GM10248 (cell line): ENCODE measurements around the gene LVRN.

Experiments
- CTCF ChIA-PET: fragments of 300-600 bp; sonication (Branson Sonifier 250); formaldehyde crosslinking; extraction: SDS; loops from one replicate; lab custom pipeline; 2021; ENCODE audit warnings: antibody characterized with exemption; lab: Yijun Ruan, JAX
- POLR2A ChIA-PET: fragments of 350-650 bp; sonication (Branson Sonifier 250); formaldehyde crosslinking; extraction: SDS; loops from one replicate; lab custom pipeline; 2020; ENCODE audit warnings: antibody characterized with exemption; lab: Yijun Ruan, JAX
- DNase-seq: peaks from one replicate; pipeline ENCODE4 v3.0.0; 2012; ENCODE audit errors: extremely low spot score
- TF ChIP-seq, protein P1 (sequence below): IDR thresholded peaks from 2 replicates; pipeline ENCODE4 v1.5.1; 2012; ENCODE audit warnings: mild to moderate bottlenecking, low read depth; ENCODE audit errors: extremely low read depth, missing control alignments, control extremely low read depth

Gene LVRN

DNA sequence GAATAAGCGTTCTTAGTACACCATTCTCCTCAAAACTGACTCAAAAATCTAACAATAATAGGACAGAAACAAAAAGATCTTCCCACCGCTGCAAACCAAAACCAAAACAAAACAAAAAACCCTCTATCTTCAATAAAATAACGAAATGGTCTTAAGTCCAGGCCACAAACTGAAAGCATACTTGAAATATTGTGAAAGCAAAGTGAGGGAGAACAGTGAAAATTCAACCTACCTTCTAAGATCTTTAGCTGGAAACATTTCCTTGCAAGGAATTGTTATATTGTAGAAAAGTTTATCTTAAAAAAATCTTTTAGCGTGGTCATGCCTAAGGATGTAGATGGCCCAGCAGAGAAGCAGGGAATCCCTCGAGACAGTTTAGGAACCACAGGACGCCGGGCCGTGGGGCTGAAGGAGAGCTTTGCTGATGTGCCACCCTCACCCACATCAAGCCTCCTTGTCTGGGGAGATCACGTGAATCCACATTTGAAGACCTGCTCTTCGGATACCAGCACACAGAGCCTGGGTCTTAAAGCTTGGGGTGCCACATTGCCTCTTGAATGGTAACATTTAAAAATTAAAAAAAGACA, 27.8 kb upstream of the LVRN start:
- TF ChIP-seq, protein P1, sequence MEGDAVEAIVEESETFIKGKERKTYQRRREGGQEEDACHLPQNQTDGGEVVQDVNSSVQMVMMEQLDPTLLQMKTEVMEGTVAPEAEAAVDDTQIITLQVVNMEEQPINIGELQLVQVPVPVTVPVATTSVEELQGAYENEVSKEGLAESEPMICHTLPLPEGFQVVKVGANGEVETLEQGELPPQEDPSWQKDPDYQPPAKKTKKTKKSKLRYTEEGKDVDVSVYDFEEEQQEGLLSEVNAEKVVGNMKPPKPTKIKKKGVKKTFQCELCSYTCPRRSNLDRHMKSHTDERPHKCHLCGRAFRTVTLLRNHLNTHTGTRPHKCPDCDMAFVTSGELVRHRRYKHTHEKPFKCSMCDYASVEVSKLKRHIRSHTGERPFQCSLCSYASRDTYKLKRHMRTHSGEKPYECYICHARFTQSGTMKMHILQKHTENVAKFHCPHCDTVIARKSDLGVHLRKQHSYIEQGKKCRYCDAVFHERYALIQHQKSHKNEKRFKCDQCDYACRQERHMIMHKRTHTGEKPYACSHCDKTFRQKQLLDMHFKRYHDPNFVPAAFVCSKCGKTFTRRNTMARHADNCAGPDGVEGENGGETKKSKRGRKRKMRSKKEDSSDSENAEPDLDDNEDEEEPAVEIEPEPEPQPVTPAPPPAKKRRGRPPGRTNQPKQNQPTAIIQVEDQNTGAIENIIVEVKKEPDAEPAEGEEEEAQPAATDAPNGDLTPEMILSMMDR = no peak
- no peak for DNase-seq
- ChIA-PET CTCF (interaction anchor here (1.1 kb wide), 1 partner anchor 28 kb away, joined by 3 read pairs; the partner anchor contains the start of gene LVRN), POLR2A (no interaction called here)

DNA sequence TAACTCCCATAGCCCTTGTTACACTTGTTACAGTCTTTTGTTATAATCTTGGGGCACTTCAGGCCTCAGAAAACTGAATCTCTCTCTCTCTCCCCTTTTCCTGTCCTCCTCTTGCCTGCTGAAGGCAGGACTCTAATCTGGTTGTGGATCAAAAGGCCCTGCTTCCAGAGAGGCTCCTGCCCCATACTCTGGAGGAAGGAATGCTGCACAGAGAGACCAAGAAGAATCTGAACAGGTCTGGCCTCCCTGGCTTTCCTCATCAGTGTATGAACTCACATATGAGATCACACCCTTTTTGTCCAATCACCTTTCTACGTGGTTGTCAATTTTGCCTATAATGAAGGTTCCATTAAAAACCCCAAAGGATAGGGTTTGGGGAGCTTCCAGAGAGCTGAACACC, 26.2 kb upstream of the LVRN start:
- CTCF ChIA-PET = interaction anchor here (1.5 kb wide), 1 partner anchor 8 kb away, joined by 3 read pairs; no protein-coding TSS in a partner anchor
- TF ChIP-seq, protein P1 = no peak

DNA sequence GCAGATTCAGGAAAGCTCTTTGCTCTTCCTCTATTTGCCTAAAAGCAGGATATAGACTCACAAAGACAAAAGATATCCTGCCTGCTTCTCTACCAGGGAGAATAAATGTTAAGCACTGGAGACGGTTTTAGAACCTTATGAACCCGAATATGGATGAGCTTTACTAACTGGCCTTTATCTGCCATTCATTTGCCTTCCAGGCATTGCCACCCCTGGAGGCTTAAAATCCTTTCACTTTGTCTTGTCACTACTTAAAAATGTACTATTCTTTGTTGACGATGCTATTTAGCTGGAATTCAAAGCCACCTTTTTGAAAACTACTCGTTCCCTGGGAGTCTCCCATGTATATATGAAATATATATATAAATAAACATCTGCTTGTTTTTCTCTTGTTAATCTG, 23.2 kb upstream of the LVRN start:
- ChIA-PET CTCF (interaction anchor here (0.7 to 1.0 kb wide), 2 partner anchors 15 to 72 kb away, joined by 3 read pairs; no protein-coding TSS in a partner anchor), POLR2A (no interaction called here)
- no peak for DNase-seq
- TF ChIP-seq, protein P1 = no peak

More for the DNA sequence above, 26.2 kb upstream of the LVRN start:
- POLR2A ChIA-PET = no interaction called here
- no peak for DNase-seq

DNA sequence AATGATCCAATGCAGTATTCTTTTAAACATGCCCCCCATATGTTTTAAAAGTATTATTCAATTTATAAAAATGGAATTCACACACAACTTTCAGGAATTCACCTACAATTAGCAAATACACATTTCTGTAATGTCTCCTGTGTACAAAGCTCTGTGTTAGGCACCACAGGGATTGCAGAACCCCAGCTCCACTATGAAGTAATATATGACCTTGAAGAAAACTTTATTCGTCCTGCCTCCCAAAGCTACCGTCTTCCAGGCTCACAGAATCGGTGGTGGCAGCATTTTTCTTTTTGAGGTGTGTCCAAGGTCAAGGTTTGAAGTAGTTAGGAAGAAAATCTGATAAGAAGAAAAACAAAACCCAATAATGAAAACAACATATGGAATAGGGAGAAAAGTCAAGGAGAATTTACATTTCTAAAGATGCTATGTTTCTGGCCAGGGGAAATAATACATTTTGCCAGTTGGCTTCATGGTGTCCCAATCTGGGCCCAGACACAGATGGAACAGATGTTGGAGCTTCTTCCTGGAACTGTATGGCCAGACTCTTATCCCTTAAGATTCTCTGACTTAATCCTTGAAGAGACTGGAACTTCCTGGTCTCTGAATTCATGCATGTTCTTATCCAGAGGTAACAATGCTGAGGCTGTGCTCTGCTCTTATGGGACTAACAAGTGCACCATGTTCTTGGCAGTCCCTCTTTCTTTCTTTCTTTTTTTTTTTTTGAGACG, 22.0 kb upstream of the LVRN start:
- ChIA-PET CTCF (interaction anchor here (1.3 kb wide), 2 partner anchors 8 to 20 kb away, joined by 3 read pairs; no protein-coding TSS in a partner anchor), POLR2A (no interaction called here)
- TF ChIP-seq, protein P1 = no peak
- DNase-seq = no peak

DNA sequence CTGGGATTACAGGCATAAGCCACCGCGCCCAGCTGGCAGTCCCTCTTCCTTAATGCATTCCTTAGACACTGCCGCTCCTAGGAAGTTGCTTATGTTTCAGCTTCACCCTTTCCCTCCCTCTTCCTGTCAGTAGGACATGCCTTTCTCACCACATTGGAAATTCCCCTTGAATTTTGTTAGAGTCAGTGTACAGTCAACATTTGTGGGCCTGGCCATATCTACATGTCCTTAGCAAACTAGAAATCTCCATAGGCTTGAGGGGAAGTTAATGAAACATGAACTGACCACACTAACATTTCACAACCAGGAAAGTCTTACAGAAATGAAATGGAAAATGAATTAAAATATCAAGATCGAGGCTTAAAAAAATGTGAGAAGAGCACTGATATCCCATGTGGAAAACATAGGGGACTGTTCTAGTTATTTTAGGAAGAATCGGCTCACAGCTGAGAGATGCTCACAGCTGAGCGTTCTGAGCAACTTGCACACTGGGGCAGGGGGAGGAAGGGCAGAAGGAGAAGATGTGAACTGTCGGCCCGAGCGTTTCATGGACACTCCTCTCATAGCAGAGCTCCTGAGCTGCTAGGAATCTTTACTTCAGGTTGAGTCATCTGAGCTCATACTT, 21.1 kb upstream of the LVRN start:
- ChIA-PET CTCF (interaction anchor here (1.0 to 1.3 kb wide), 3 partner anchors 9 to 21 kb away, joined by 3 to 4 read pairs (median 3); no protein-coding TSS in a partner anchor), POLR2A (no interaction called here)
- TF ChIP-seq, protein P1 = no peak
- DNase-seq = no peak

DNA sequence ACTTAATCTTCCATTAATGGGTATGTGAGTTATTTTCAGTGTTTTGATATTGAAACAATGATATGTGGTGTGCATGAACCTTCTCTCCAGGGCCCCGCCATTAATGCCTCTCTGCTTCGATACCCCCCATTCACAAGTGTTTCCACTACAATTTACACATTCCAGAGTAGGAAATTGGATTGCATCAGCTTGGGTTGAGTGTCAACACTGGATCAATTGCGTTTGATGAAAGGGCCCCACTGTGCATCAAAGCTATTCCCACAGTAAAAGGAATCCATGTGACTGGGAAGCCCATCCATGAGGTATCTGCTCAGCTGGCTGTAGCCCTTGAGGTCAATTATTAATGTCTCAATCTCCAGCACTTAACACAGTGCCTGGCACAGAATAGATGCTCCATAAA, 17.8 kb upstream of the LVRN start:
- TF ChIP-seq, protein P1 = no peak
- POLR2A ChIA-PET = no interaction called here
- DNase-seq = no peak
- CTCF ChIA-PET = interaction anchor here (1.1 kb wide), 1 partner anchor 20 kb away, joined by 3 read pairs; no protein-coding TSS in a partner anchor
